GM19328 (cell line): ENCODE data around the gene ITPR1.

ENCODE experiments used
- ATAC-seq: cut with Tn5 transposase; IDR thresholded peaks from one replicate; pipeline ENCODE4 v1.9.1; 2021; ENCODE audit warnings: mild to moderate bottlenecking, moderate library complexity; ENCODE audit not compliant: unreplicated experiment

Gene ITPR1

GRCh38 chr3:4735243-4735642, 242.1 kb downstream of the ITPR1 start:
- ATAC-seq, result no peak

- no peak for ATAC-seq
These were observed 243.2 kb downstream of the ITPR1 start for GRCh38 chr3:4736284-4736861.

GRCh38 chr3:4738737-4739274, 245.7 kb downstream of the ITPR1 start:
- no peak for ATAC-seq

GRCh38 chr3:4739289-4740236, 246.4 kb downstream of the ITPR1 start:
- ATAC-seq, result no peak

- no peak for ATAC-seq
These were observed 247.4 kb downstream of the ITPR1 start for GRCh38 chr3:4740397-4741105.

GRCh38 chr3:4741106-4741403, 247.9 kb downstream of the ITPR1 start:
- ATAC-seq, result no peak

- no peak for ATAC-seq
These were observed 248.5 kb downstream of the ITPR1 start for GRCh38 chr3:4741404-4742307.

GRCh38 chr3:4742359-4742758, 249.2 kb downstream of the ITPR1 start:
- ATAC-seq, result no peak

- no peak for ATAC-seq
These were observed 250.2 kb downstream of the ITPR1 start for GRCh38 chr3:4743371-4743770.

- ATAC-seq, result no peak
These were observed 251.5 kb downstream of the ITPR1 start for GRCh38 chr3:4744405-4745234.

GRCh38 chr3:4745235-4745610, 252.1 kb downstream of the ITPR1 start:
- ATAC-seq, result no peak

GRCh38 chr3:4746241-4746958, 253.3 kb downstream of the ITPR1 start:
- no peak for ATAC-seq

GRCh38 chr3:4748127-4748526, 255.0 kb downstream of the ITPR1 start:
- no peak for ATAC-seq

GRCh38 chr3:4748701-4749378, 255.7 kb downstream of the ITPR1 start:
- no peak for ATAC-seq

GRCh38 chr3:4749567-4750002, 256.4 kb downstream of the ITPR1 start:
- ATAC-seq, result no peak

- ATAC-seq, result no peak
These were observed 257.3 kb downstream of the ITPR1 start for GRCh38 chr3:4750306-4750968.

- ATAC-seq, result no peak
These were observed 257.9 kb downstream of the ITPR1 start for GRCh38 chr3:4751029-4751501.
